OCI-LY7 (cell line): ENCODE data around the gene NUP205. TPM values are rescaled to one million over a fixed set of nuclear protein-coding genes. Genes with fewer than 3 reads are reported as not detected.

Experiments
- BruUV-seq: library from RNA; stranded (reverse); fragments of 400-500 nt; replicated peaks from 2 replicates; lab custom pipeline; 2021; lab: Mats Ljungman, UMichigan
- CTCF ChIA-PET: fragments of 300-600 bp; sonication (Branson Sonifier 250); formaldehyde crosslinking; loops from one replicate; lab custom pipeline; 2022; ENCODE audit warnings: antibody characterized with exemption; ENCODE audit not compliant: unreplicated experiment; lab: Charles Lee
- POLR2A ChIA-PET: fragments of 300-600 bp; sonication (Branson Sonifier 250); formaldehyde crosslinking; loops from one replicate; lab custom pipeline; 2022; ENCODE audit warnings: antibody characterized with exemption; lab: Charles Lee
- DNase-seq: peaks from one replicate; pipeline ENCODE4 v3.0.0-alpha.2; 2015; ENCODE audit warnings: low spot score
- H2AFZ ChIP-seq: fragments of 200-600 bp; sonication (generic), shearing (Covaris generic); 2 replicates; pipeline ENCODE4 v1.6.1; 2014; ENCODE audit warnings: mild to moderate bottlenecking, antibody characterized with exemption, low read length, moderate library complexity
- H3K27ac ChIP-seq: fragments of 200-600 bp; sonication (generic); 2 replicates; pipeline ENCODE4 v1.5.1; 2014; ENCODE audit warnings: mixed run types, low read depth, mild to moderate bottlenecking, moderate library complexity, low read length, inconsistent platforms; ENCODE audit not compliant: poor library complexity, severe bottlenecking
- H3K36me3 ChIP-seq: fragments of 200-600 bp; sonication (generic); 2 replicates; pipeline ENCODE4 v1.6.1; 2014; ENCODE audit warnings: mild to moderate bottlenecking, antibody characterized with exemption, low read length, moderate library complexity, mixed read lengths; ENCODE audit not compliant: insufficient read depth
- H3K4me1 ChIP-seq: fragments of 200-600 bp; sonication (generic); 2 replicates; pipeline ENCODE4 v1.5.1; 2014; ENCODE audit warnings: mild to moderate bottlenecking, low read length; ENCODE audit not compliant: insufficient read depth, poor library complexity, severe bottlenecking
- H3K4me2 ChIP-seq: fragments of 200-600 bp; sonication (generic); 2 replicates; pipeline ENCODE4 v1.6.1; 2014; ENCODE audit warnings: mild to moderate bottlenecking, low read length
- H3K4me3 ChIP-seq: fragments of 200-600 bp; sonication (generic); 2 replicates; pipeline ENCODE4 v1.5.1; 2014; ENCODE audit warnings: mild to moderate bottlenecking, low read depth, low read length; ENCODE audit not compliant: poor library complexity, severe bottlenecking
- H3K79me2 ChIP-seq: fragments of 200-600 bp; sonication (generic); 2 replicates; pipeline ENCODE4 v1.6.1; 2016; ENCODE audit warnings: low read depth, mild to moderate bottlenecking, low read length, moderate library complexity, mixed read lengths; ENCODE audit not compliant: insufficient read depth
- H3K9me2 ChIP-seq: fragments of 200-600 bp; sonication (generic); 2 replicates; pipeline ENCODE4 v1.6.1; 2016; ENCODE audit warnings: mild to moderate bottlenecking, low read length, mixed read lengths; ENCODE audit not compliant: insufficient read depth
- H3K9me3 ChIP-seq: fragments of 200-600 bp; sonication (generic); 2 replicates; pipeline ENCODE4 v1.6.1; 2014; ENCODE audit warnings: mild to moderate bottlenecking, mixed run types, low read length, mixed read lengths
- H4K20me1 ChIP-seq: fragments of 200-600 bp; sonication (generic); 2 replicates; pipeline ENCODE4 v1.6.1; 2014; ENCODE audit warnings: mild to moderate bottlenecking, antibody characterized with exemption, low read length, moderate library complexity, mixed read lengths; ENCODE audit not compliant: insufficient read depth
- CTCF ChIP-seq: fragments of 200-600 bp; sonication (generic); conservative IDR thresholded peaks from 2 replicates; pipeline ENCODE4 v1.5.1; 2014; ENCODE audit warnings: mild to moderate bottlenecking, antibody characterized with exemption, low read length, moderate library complexity, mixed read lengths
- EZH2phosphoT487 ChIP-seq: fragments of 200-600 bp; sonication (generic); IDR thresholded peaks from 2 replicates; pipeline ENCODE4 v1.6.1; 2018; ENCODE audit warnings: low read depth, borderline replicate concordance, mild to moderate bottlenecking, mixed run types, antibody characterized with exemption, low read length, moderate library complexity, mixed read lengths
- intact Hi-C: fragments of 100-400 bp; cut with micrococcal nuclease; formaldehyde crosslinking; loops from one replicate; pipeline ENCODE4 v1.10.0; 2022; ENCODE audit not compliant: unreplicated experiment
- total RNA-seq, 2 experiments: library from RNA; depleted of rRNA in 1 of 2; stranded (reverse); fragments of >200 nt in 1 of 2; shearing (Covaris generic) in 1 of 2; gene quantifications; 2 replicates each; pipeline ENCODE4 v1.2.3, GENCODE V29; 2014 to 2022

The NUP205 gene
- total RNA-seq, 2 experiments from 2014 or later, result 115 to 132 TPM

- no peak overlapping the region for H3K4me3 ChIP-seq
- no TSS peak for BruUV-seq
- H4K20me1 ChIP-seq, result no peaks in the 10 kb centered on the region
- TF ChIP-seq EZH2phosphoT487 (no peak), CTCF (no peak)
- no peaks in the 10 kb centered on the region for H3K9me2 ChIP-seq
- no peaks in the 10 kb centered on the region for H3K79me2 ChIP-seq
- no peak overlapping the region for H3K4me2 ChIP-seq
- intact Hi-C loops, result no loop called here
- no peak overlapping the region for H2AFZ ChIP-seq
- no peaks in the 10 kb centered on the region for H3K4me1 ChIP-seq
- 0 out of 2 replicates have a peak, but pooled peaks cover 3% of the 10 kb centered on the region for H3K9me3 ChIP-seq
- no peak overlapping the region for H3K27ac ChIP-seq
- no peaks in the 10 kb centered on the region for H3K36me3 ChIP-seq
- CTCF ChIA-PET, result no interaction called here
- POLR2A ChIA-PET, result interaction anchor here (1.3 kb wide), 1 partner anchor 15 kb away, joined by 3 read pairs; no protein-coding TSS in a partner anchor
- no peak for DNase-seq
Measured at GRCh38 chr7:135538376-135538775, 19.3 kb upstream of the NUP205 start.

- POLR2A ChIA-PET, result interaction anchor here (1.4 to 1.5 kb wide), 2 partner anchors 10 to 17 kb away, joined by 4 read pairs; no protein-coding TSS in a partner anchor
- Histone ChIP-seq H3K27ac (no peak overlapping the region), H4K20me1 (no peaks in the 10 kb centered on the region), H3K9me2 (no peaks in the 10 kb centered on the region), H3K4me1 (no peaks in the 10 kb centered on the region), H3K4me2 (no peak overlapping the region), H3K36me3 (no peaks in the 10 kb centered on the region), H2AFZ (no peak overlapping the region), H3K9me3 (0 out of 2 replicates have a peak, but pooled peaks cover 3% of the 10 kb centered on the region), H3K79me2 (no peaks in the 10 kb centered on the region), H3K4me3 (no peak overlapping the region)
- CTCF ChIA-PET, result no interaction called here
- TF ChIP-seq CTCF, result no peak
- no peak for TF ChIP-seq EZH2phosphoT487
- no peak for DNase-seq
- intact Hi-C loops, result no loop called here
- BruUV-seq, result no TSS peak
Measured at GRCh38 chr7:135539629-135540028, 18.1 kb upstream of the NUP205 start.

DNA sequence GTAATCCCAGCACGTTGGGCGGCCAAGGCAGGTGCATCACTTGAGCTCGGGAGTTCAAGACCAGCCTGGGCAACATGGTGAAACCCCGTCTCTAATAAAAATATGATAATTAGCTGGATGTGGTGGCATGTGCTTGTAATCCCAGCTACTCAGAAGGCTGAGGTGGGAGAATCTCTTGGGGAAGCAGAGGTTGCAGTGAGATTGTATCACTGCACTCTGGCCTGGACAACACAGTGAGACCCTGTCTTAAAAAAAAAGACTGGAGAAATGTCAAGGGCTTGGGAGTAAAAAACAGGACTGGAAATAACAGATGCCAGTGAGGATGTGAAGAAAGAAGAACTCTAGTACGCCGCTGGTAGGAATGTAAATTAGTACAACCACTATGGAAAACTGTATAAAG is 16.7 kb upstream of the NUP205 start:
- Histone ChIP-seq H3K9me2 (no peaks in the 10 kb centered on the region), H3K4me1 (no peaks in the 10 kb centered on the region), H3K27ac (no peak overlapping the region), H3K9me3 (no peaks in the 10 kb centered on the region), H3K36me3 (no peaks in the 10 kb centered on the region), H4K20me1 (no peaks in the 10 kb centered on the region), H2AFZ (no peak overlapping the region), H3K4me2 (no peak overlapping the region), H3K4me3 (no peak overlapping the region), H3K79me2 (no peaks in the 10 kb centered on the region)
- TF ChIP-seq CTCF (no peak), EZH2phosphoT487 (no peak)
- ChIA-PET POLR2A (interaction anchor here (1.5 kb wide), 1 partner anchor 16 kb away, joined by 4 read pairs; no protein-coding TSS in a partner anchor), CTCF (no interaction called here)
- BruUV-seq, result no TSS peak
- intact Hi-C loops, result no loop called here
- no peak for DNase-seq
